ENCODE results near the gene MYH16.

- TF ChIP-seq CTCF (IDR thresholded peaks at IDR 0.05), result no peak
- no peak for TF ChIP-seq POLR2A (IDR thresholded peaks at IDR 0.05)
- no peak for TF ChIP-seq POLR2AphosphoS5 (IDR thresholded peaks at IDR 0.05; ENCODE audit: insufficient read depth in 1 of 2, low read depth in 1 of 2)
Observed at GRCh38 chr7:99309111-99309510, 36.5 kb downstream of the MYH16 start.

Measured in vagina (tissue), 2 donors.